GM12891 (cell line): Measurements from ENCODE around the gene TAS2R3.

Experiments
- PAX5 ChIP-seq: IDR thresholded peaks from 2 replicates; pipeline ENCODE4 v1.6.1; 2011; ENCODE audit warnings: low read length, moderate library complexity, mild to moderate bottlenecking; ENCODE audit not compliant: insufficient read depth, severe bottlenecking
- POLR2A ChIP-seq: IDR thresholded peaks from 2 replicates; pipeline ENCODE4 v1.6.1; 2011; ENCODE audit warnings: low read depth, low read length, control low read depth
- POLR2AphosphoS5 ChIP-seq: IDR thresholded peaks from 2 replicates; pipeline ENCODE4 v1.6.1; 2011; ENCODE audit warnings: low read depth, low read length, control low read depth
- POU2F2 ChIP-seq: IDR thresholded peaks from 2 replicates; pipeline ENCODE4 v1.6.1; 2011; ENCODE audit warnings: low read depth, mild to moderate bottlenecking, control low read depth, low read length, moderate library complexity
- SPI1 ChIP-seq: IDR thresholded peaks from 2 replicates; pipeline ENCODE4 v1.6.1; 2011; ENCODE audit warnings: low read depth, low read length, control low read depth
- TAF1 ChIP-seq: IDR thresholded peaks from 2 replicates; pipeline ENCODE4 v1.6.1; 2011; ENCODE audit warnings: low read depth, low read length, control low read depth

DNA sequence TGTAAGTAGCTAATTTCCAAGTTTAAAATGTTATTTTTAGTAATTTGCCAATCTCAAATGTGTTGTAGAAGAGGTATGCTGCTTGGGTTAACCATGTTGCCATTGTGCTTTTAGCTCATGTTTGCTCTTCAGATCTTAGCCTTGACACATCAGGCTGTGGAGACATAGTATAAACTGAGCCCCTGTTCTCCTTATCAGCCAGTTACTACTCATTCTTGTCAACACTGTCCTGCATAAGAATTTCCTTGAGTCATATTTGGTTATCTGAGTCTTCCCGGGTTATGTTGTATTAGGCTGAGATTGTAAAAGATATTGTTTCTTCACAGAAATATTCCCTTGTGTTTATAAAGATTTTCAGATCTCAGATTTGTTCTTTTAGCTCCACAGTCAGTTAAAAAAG lies 21.7 kb upstream of the TAS2R3 start:
- TF ChIP-seq TAF1, result no peak
- TF ChIP-seq POLR2AphosphoS5, result no peak
- no peak for TF ChIP-seq POLR2A
- no peak for TF ChIP-seq SPI1
- TF ChIP-seq POU2F2, result no peak
- no peak for TF ChIP-seq PAX5
